ENCODE results near the gene FOXK1.

DNA sequence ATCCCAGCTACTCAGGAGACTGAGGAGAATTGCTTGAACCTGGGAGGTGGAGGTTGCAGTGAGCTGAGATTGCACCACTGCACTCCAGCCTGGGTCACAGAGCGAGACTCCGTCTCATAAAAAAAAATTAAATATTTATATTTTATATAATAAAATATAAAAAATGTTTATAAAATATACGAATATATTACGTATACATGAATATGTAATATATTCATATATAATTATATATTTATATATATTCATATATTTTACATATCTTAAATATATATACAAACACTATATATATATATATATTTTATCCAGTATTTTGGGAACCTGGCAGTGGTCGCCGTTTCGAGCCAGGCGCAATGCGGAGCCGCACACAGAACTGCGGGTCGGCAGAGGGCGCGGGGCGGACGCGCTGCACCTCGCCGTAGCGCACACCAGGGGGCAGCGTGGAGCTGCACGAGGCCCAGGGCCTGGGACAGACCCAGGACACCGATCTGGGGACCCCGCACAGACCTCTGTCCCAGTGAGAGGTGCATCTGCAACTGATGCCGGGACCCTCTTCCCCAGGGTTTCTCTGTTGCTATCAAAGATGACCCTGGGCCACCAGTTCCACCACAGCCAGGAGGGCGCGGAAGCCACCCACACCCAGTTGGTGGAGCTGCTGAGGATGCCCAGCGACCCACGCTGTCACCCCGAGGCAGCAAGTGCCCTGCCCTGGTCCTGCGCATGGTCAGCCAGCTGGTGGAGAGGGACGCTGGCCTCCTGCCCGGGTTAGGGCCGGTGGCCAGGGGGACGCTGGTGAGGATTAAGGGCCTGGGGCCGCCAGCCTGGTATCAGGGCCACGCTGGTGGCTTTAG, 116.0 kb downstream of the FOXK1 start:
- TF ChIP-seq EZH2 (IDR thresholded peaks at IDR 0.05), result no peak
- no peak for TF ChIP-seq POLR2AphosphoS5 (IDR thresholded peaks at IDR 0.05; ENCODE audit: borderline replicate concordance, low read depth, low read length)
